ENCODE data around the gene C6orf118. TPM values are rescaled to one million over a fixed set of nuclear protein-coding genes. Genes with fewer than 3 reads are reported as not detected.

C6orf118 gene
- not detected for total RNA-seq
- polyA plus RNA-seq = under 1 TPM in 1 of 2 donors, not detected in 1; 0.03 TPM
- long read RNA-seq, donor 1 = 0 reads
- long read RNA-seq, donor 2 = 0 reads
- long read RNA-seq, donor 3 = 0 reads

- peak; percentile 34 to 67 for DNase-seq
- peak within 1 kb of the TSS; percentile 7 to 56 (median 45) for H3K4me3 ChIP-seq
- H3K27me3 ChIP-seq = peaks cover 0 to 4% (median 0%) of the 10 kb centered on the region in 7 donors
- 8 to 10% methylated on average over 35 of the region's 35 CpGs for WGBS, 2 donors
- no peaks in the 10 kb centered on the region for H3K36me3 ChIP-seq
- intact Hi-C loops (cut with DNase I) = no loop called here
- H3K9me3 ChIP-seq = no peaks in the 10 kb centered on the region
- H3K27ac ChIP-seq = no peak within 1 kb of the TSS
- peaks cover 0 to 13% (median 0%) of the 10 kb centered on the region in 9 donors for H3K4me1 ChIP-seq
- TF ChIP-seq CTCF (IDR thresholded peaks at IDR 0.05) = no peak
- peak; percentile 76 to 96 (median 94) for ATAC-seq
Measured at GRCh38 chr6:165308926-165309731, at the start of gene C6orf118. Gene C6orf118 (minus strand): TSS chr6:165309605. CDS start chr6:165309586, 19 bp downstream.

GRCh38 chr6:165345700-165346099, 36.3 kb upstream of the C6orf118 start:
- DNase-seq (no peak), ATAC-seq (no peak)
- Histone ChIP-seq H3K4me1 (no peaks in the 10 kb centered on the region), H3K9me3 (no peaks in the 10 kb centered on the region), H3K36me3 (peaks cover 0 to 25% (median 4%) of the 10 kb centered on the region in 9 donors), H3K27ac (no peak overlapping the region), H3K4me3 (no peak overlapping the region), H3K27me3 (no peaks in the 10 kb centered on the region)
- 88 to 89% methylated on average over 4 of the region's 4 CpGs for whole genome bisulfite sequencing, 2 donors
- TF ChIP-seq CTCF (IDR thresholded peaks at IDR 0.05) = no peak
- intact Hi-C loops (cut with DNase I) = no loop called here

GRCh38 chr6:165340532-165340931, 31.1 kb upstream of the C6orf118 start:
- peaks cover 0 to 2% (median 0%) of the 10 kb centered on the region in 11 donors for H3K9me3 ChIP-seq
- WGBS, 2 donors = 87 to 89% methylated on average over 5 of the region's 5 CpGs
- ATAC-seq = no peak
- no peak overlapping the region for H3K27ac ChIP-seq
- no peak for TF ChIP-seq CTCF (IDR thresholded peaks at IDR 0.05)
- intact Hi-C loops (cut with DNase I) = no loop called here
- no peaks in the 10 kb centered on the region for H3K4me1 ChIP-seq
- no peak overlapping the region for H3K4me3 ChIP-seq
- peaks cover 0 to 44% (median 0%) of the 10 kb centered on the region in 9 donors for H3K36me3 ChIP-seq
- DNase-seq = no peak
- no peaks in the 10 kb centered on the region for H3K27me3 ChIP-seq

- DNase-seq (no peak), ATAC-seq (no peak)
- Histone ChIP-seq H3K27ac (no peak overlapping the region), H3K4me1 (no peaks in the 10 kb centered on the region), H3K36me3 (no peaks in the 10 kb centered on the region), H3K4me3 (no peak overlapping the region), H3K9me3 (peaks cover 0 to 32% (median 12%) of the 10 kb centered on the region in 11 donors), H3K27me3 (no peaks in the 10 kb centered on the region)
- 83 to 84% methylated on average over 7 of the region's 7 CpGs for WGBS, 2 donors
- TF ChIP-seq CTCF (IDR thresholded peaks at IDR 0.05) = no peak
- intact Hi-C loops (cut with DNase I) = no loop called here
Measured at GRCh38 chr6:165325609-165326008, 16.2 kb upstream of the C6orf118 start.

Measured in heart right ventricle (tissue), 16 donors.